Right lobe of liver (tissue), 6 donors: ENCODE data around the gene NLGN4X. TPM values are rescaled to one million over a fixed set of nuclear protein-coding genes. Genes with fewer than 3 reads are reported as not detected.

Experiments used
- ATAC-seq, 4 donors: fragments of 200-7000 bp; cut with Tn5 transposase; one replicate each; pipeline ENCODE4 v1.9.1; 2020; ENCODE audit warnings: mild to moderate bottlenecking in 4 of 4, moderate library complexity in 4 of 4
- DNase-seq, 3 donors: peaks; one replicate each; pipeline ENCODE4 v3.0.0-alpha.2; 2020
- H3K27ac ChIP-seq, 3 donors: fragments of 200-600 bp; one replicate each; pipeline ENCODE4 v1.8.0; 2022
- H3K27me3 ChIP-seq, 2 donors: fragments of 200-600 bp; one replicate each; pipeline ENCODE4 v1.8.0; 2022
- H3K36me3 ChIP-seq, 4 donors: fragments of 200-600 bp; sonication (generic) in 1 of 4; one replicate each; pipeline versions ENCODE4 v1.5.1 to v1.8.0; 2017 to 2022; ENCODE audit warnings: control low read depth in 1 of 4
- H3K4me1 ChIP-seq, 4 donors: fragments of 200-600 bp; sonication (generic) in 1 of 4; one replicate each; pipeline versions ENCODE4 v1.5.1 to v1.8.0; 2017 to 2022; ENCODE audit warnings: control low read depth in 1 of 4
- H3K4me3 ChIP-seq, 3 donors: fragments of 200-600 bp; one replicate each; pipeline ENCODE4 v1.8.0; 2022
- H3K9me3 ChIP-seq, 4 donors: fragments of 200-600 bp; sonication (generic) in 1 of 4; one replicate each; pipeline versions ENCODE4 v1.5.1 to v1.8.0; 2017 to 2022; ENCODE audit warnings: control low read depth in 1 of 4
- CTCF ChIP-seq, 4 donors: fragments of 200-600 bp in 3 of 4; fragments of 450-650 bp in 1 of 4; IDR thresholded peaks; one replicate each; pipeline versions ENCODE4 v1.5.1 to v1.8.0; 2016 to 2022; ENCODE audit warnings: antibody characterized with exemption in 4 of 4, mild to moderate bottlenecking in 2 of 4
- POLR2A ChIP-seq: fragments of 450-650 bp; IDR thresholded peaks from one replicate; pipeline ENCODE4 v1.6.1; 2017; ENCODE audit warnings: antibody characterized with exemption, mild to moderate bottlenecking
- WGBS: methylation state at CpG from one replicate; pipeline ENCODE4 v1.1.6; 2018; ENCODE audit warnings: low coverage, low lambda C conversion rate; ENCODE audit not compliant: insufficient coverage; ENCODE audit errors: missing lambda C conversion rate; 5-methylcytosine and 5-hydroxymethylcytosine counted together
- intact Hi-C, 2 donors: fragments of 100-400 bp; cut with DNase I; formaldehyde crosslinking; loops; one replicate each; pipeline versions ENCODE4 v1.11.2 to v1.14.1; 2022
- total RNA-seq, 6 experiments: library from RNA; depleted of rRNA in 2 of 6; stranded (reverse); fragments of >200 nt in 2 of 6; fragmentation: NEBNext Ultra II Directional in 3 of 6; extraction: Animal tissue kit (Norgen Biotek cat#: 25700) in 3 of 6; gene quantifications; one replicate each; pipeline versions ENCODE4 v1.1.0 to v1.2.4, GENCODE V29; 2016 to 2023
- donor health status: DM: no; HTN: yes; CAD: no.
- donor health status: DM: no; HTN: no; CAD: no.
- donor health status: DM: no; HTN: no; CAD: no.
- donor health status: DM: no; HTN: yes; CAD: no.
- donor health status: DM: no; HTN: yes; CAD: no.

NLGN4X gene
- total RNA-seq, 6 experiments from 2014 or later: 0.51 to 1.5 (median 1.1) TPM

- no peak overlapping the region for H3K27ac ChIP-seq
- TF ChIP-seq POLR2A (no peak), CTCF (IDR thresholded peaks at IDR 0.05) (no peak)
- no peak for DNase-seq
- H3K9me3 ChIP-seq: no peaks in the 10 kb centered on the region
- H3K36me3 ChIP-seq: no peaks in the 10 kb centered on the region
- WGBS: 67% methylated on average over 3 of the region's 3 CpGs
- no peaks in the 10 kb centered on the region for H3K4me1 ChIP-seq
- intact Hi-C loops: no loop called here
- no peaks in the 10 kb centered on the region for H3K27me3 ChIP-seq
- no peak overlapping the region for H3K4me3 ChIP-seq
- ATAC-seq: peak in 2 of 4 donors; percentile 23 to 54
These were observed 52.8 kb downstream of the NLGN4X start for GRCh38 chrX:6175914-6176313.

GRCh38 chrX:6170424-6170823 is 58.2 kb downstream of the NLGN4X start:
- Histone ChIP-seq H3K36me3 (no peaks in the 10 kb centered on the region), H3K27me3 (no peaks in the 10 kb centered on the region), H3K4me1 (peaks cover 0 to 6% (median 0%) of the 10 kb centered on the region in 4 donors), H3K4me3 (no peak overlapping the region), H3K27ac (no peak overlapping the region), H3K9me3 (no peaks in the 10 kb centered on the region)
- intact Hi-C loops: no loop called here
- DNase-seq (no peak), ATAC-seq (peak in 3 of 4 donors; percentile 32 to 67 (median 65))
- TF ChIP-seq CTCF (IDR thresholded peaks at IDR 0.05): no peak

- TF ChIP-seq CTCF (IDR thresholded peaks at IDR 0.05) (no peak), POLR2A (no peak)
- intact Hi-C loops: no loop called here
- ATAC-seq (no peak), DNase-seq (no peak)
- 36% methylated on average over 8 of the region's 8 CpGs for WGBS
- H3K27me3 ChIP-seq: no peaks in the 10 kb centered on the region
- no peak overlapping the region for H3K4me3 ChIP-seq
- no peaks in the 10 kb centered on the region for H3K36me3 ChIP-seq
- peaks cover 0 to 6% (median 0%) of the 10 kb centered on the region in 4 donors for H3K4me1 ChIP-seq
- no peak overlapping the region for H3K27ac ChIP-seq
- no peaks in the 10 kb centered on the region for H3K9me3 ChIP-seq
These were observed 59.3 kb downstream of the NLGN4X start for GRCh38 chrX:6169407-6169806.

- TF ChIP-seq POLR2A (no peak), CTCF (IDR thresholded peaks at IDR 0.05) (no peak)
- WGBS: 29% methylated on average over 1 of the region's 1 CpG
- DNase-seq (no peak), ATAC-seq (no peak)
- Histone ChIP-seq H3K4me3 (no peak overlapping the region), H3K36me3 (no peaks in the 10 kb centered on the region), H3K4me1 (no peaks in the 10 kb centered on the region), H3K9me3 (no peaks in the 10 kb centered on the region), H3K27ac (no peak overlapping the region), H3K27me3 (no peaks in the 10 kb centered on the region)
- intact Hi-C loops: no loop called here
These were observed 64.9 kb downstream of the NLGN4X start for GRCh38 chrX:6163721-6164120.

- 35% methylated on average over 5 of the region's 5 CpGs for WGBS
- H3K27ac ChIP-seq: no peak overlapping the region
- ATAC-seq (peak in 2 of 4 donors; percentile 32 to 54), DNase-seq (peak in 1 of 3 donors; percentile 33)
- no peak for TF ChIP-seq CTCF (IDR thresholded peaks at IDR 0.05)
- H3K36me3 ChIP-seq: no peaks in the 10 kb centered on the region
- no peaks in the 10 kb centered on the region for H3K27me3 ChIP-seq
- no peaks in the 10 kb centered on the region for H3K9me3 ChIP-seq
- no peaks in the 10 kb centered on the region for H3K4me1 ChIP-seq
- H3K4me3 ChIP-seq: no peak overlapping the region
- intact Hi-C loops: no loop called here
These were observed 69.2 kb downstream of the NLGN4X start for GRCh38 chrX:6159468-6159867.
